Measurements from ENCODE around the gene CHST15. TPM values are rescaled to one million over a fixed set of nuclear protein-coding genes. Genes with fewer than 3 reads are reported as not detected.

Gene CHST15
- total and polyA plus RNA-seq, 4 donors, result 2.9 to 16.5 (median 6.4) TPM

DNA sequence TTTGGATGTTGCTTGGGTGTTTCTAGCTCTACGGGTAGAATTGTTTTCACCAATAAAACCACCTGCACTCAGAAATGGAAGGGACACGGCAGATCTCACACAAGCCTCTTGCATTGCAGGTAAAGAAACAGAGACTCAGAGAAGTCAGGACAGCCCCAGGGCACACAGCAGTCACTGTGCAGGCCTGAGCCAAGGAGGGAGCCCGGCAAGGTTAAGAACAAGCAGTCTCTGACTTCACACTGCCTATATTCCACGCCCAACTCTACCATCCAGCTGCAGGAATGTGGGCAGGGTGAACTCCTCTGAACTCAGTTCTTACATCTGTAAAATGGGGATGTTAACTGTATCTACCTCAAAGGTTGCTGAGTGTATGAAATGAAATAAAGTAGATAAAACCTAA is 15.4 kb downstream of the CHST15 start:
- Histone ChIP-seq H3K9me3 (ENCODE audit: control insufficient read depth in 4 of 4, low read length in 3 of 4) (no peaks in the 10 kb centered on the region), H3K36me3 (ENCODE audit: control insufficient read depth in 4 of 4, insufficient read depth in 3 of 4, low read depth in 1 of 4, low read length in 3 of 4) (no peaks in the 10 kb centered on the region), H3K9ac (ENCODE audit: low read depth in 1 of 2, low read length in 2 of 2) (no peak overlapping the region), H3K4me1 (ENCODE audit: control insufficient read depth in 4 of 4, insufficient read depth in 4 of 4, low read length in 3 of 4) (peaks cover 0 to 6% (median 3%) of the 10 kb centered on the region in 4 donors), H3K4me3 (ENCODE audit: low read depth in 1 of 3, low read length in 3 of 3) (no peak overlapping the region), H3K27me3 (ENCODE audit: control insufficient read depth in 4 of 4, insufficient read depth in 4 of 4, low read length in 3 of 4) (peaks cover 0 to 3% (median 2%) of the 10 kb centered on the region in 4 donors), H3K27ac (ENCODE audit: low read depth in 1 of 2, low read length in 2 of 2) (no peak overlapping the region)
- DNase-seq (ENCODE audit: low spot score), result no peak
- TF ChIP-seq, protein P1, sequence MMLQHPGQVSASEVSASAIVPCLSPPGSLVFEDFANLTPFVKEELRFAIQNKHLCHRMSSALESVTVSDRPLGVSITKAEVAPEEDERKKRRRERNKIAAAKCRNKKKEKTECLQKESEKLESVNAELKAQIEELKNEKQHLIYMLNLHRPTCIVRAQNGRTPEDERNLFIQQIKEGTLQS (IDR thresholded peaks at IDR 0.05), result no peak
- TF ChIP-seq GABPA (IDR thresholded peaks at IDR 0.05 in 1 of 2, conservative IDR thresholded peaks at IDR 0.05 in 1 of 2), result no peak
- no peak for TF ChIP-seq RXRA (IDR thresholded peaks at IDR 0.05)
- TF ChIP-seq, protein P2, sequence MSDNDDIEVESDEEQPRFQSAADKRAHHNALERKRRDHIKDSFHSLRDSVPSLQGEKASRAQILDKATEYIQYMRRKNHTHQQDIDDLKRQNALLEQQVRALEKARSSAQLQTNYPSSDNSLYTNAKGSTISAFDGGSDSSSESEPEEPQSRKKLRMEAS (IDR thresholded peaks at IDR 0.05), result no peak
- TF ChIP-seq, protein P3, sequence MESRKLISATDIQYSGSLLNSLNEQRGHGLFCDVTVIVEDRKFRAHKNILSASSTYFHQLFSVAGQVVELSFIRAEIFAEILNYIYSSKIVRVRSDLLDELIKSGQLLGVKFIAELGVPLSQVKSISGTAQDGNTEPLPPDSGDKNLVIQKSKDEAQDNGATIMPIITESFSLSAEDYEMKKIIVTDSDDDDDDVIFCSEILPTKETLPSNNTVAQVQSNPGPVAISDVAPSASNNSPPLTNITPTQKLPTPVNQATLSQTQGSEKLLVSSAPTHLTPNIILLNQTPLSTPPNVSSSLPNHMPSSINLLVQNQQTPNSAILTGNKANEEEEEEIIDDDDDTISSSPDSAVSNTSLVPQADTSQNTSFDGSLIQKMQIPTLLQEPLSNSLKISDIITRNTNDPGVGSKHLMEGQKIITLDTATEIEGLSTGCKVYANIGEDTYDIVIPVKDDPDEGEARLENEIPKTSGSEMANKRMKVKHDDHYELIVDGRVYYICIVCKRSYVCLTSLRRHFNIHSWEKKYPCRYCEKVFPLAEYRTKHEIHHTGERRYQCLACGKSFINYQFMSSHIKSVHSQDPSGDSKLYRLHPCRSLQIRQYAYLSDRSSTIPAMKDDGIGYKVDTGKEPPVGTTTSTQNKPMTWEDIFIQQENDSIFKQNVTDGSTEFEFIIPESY (IDR thresholded peaks at IDR 0.05), result no peak
- no peak for TF ChIP-seq FOXA1 (IDR thresholded peaks at IDR 0.05)
- no peak for TF ChIP-seq NR2F2 (IDR thresholded peaks at IDR 0.05)
- no peak for TF ChIP-seq RAD21 (IDR thresholded peaks at IDR 0.05)
- no peak for TF ChIP-seq HNF4G (IDR thresholded peaks at IDR 0.05)
- WGBS, result 74% methylated on average over 4 of the region's 4 CpGs

DNA sequence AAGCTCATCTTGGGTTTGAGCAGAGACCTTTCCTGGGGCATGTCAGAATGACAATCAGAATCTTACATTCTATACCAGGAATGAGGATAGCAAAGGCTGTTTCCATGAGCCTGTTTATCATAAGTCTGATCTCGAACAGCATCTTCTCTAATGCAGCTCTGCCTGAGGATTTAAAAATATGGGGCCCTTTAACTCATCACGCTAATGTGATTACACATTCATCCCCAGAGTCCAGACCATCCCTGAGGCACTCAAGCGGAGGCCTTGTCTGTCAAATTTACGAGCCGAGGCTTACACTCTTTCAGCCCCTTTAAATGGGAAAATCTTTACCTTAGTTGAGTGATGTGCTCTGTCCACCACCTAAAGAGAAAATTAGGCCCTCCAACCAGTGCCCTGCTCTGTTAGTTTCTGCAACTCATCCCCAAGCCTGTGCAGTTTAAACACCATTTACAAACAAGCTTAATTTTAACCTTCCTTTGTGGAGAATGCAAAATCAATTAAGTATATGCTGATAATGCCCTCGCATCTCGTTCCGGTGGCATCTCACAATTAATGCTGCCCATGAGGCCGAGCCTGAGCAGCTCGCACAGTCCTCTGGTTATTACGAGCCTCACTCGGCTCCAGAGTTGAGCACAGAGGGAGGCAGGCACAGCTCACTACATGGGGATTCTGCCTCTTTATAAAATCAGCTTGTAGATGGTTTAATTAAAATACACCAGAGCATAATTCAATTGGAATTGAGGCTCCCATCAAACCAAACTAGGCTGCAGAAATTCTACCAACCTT is 16.0 kb downstream of the CHST15 start:
- no peak overlapping the region for H3K27ac ChIP-seq (ENCODE audit: low read depth in 1 of 2, low read length in 2 of 2)
- H3K9me3 ChIP-seq (ENCODE audit: control insufficient read depth in 4 of 4, low read length in 3 of 4), result no peaks in the 10 kb centered on the region
- WGBS, result 91% methylated on average over 12 of the region's 12 CpGs
- peaks cover 0 to 6% (median 3%) of the 10 kb centered on the region in 4 donors for H3K4me1 ChIP-seq (ENCODE audit: control insufficient read depth in 4 of 4, insufficient read depth in 4 of 4, low read length in 3 of 4)
- H3K27me3 ChIP-seq (ENCODE audit: control insufficient read depth in 4 of 4, insufficient read depth in 4 of 4, low read length in 3 of 4), result peaks cover 0 to 3% (median 2%) of the 10 kb centered on the region in 4 donors
- H3K4me3 ChIP-seq (ENCODE audit: low read depth in 1 of 3, low read length in 3 of 3), result no peak overlapping the region
- H3K9ac ChIP-seq (ENCODE audit: low read depth in 1 of 2, low read length in 2 of 2), result no peak overlapping the region
- no peak for DNase-seq (ENCODE audit: low spot score)
- H3K36me3 ChIP-seq (ENCODE audit: control insufficient read depth in 4 of 4, insufficient read depth in 3 of 4, low read depth in 1 of 4, low read length in 3 of 4), result no peaks in the 10 kb centered on the region
- TF ChIP-seq FOXA2 (IDR thresholded peaks at IDR 0.05), result no peak
- TF ChIP-seq, protein P2 (IDR thresholded peaks at IDR 0.05), result no peak
- no peak for TF ChIP-seq GABPA (IDR thresholded peaks at IDR 0.05 in 1 of 2, conservative IDR thresholded peaks at IDR 0.05 in 1 of 2)

DNA sequence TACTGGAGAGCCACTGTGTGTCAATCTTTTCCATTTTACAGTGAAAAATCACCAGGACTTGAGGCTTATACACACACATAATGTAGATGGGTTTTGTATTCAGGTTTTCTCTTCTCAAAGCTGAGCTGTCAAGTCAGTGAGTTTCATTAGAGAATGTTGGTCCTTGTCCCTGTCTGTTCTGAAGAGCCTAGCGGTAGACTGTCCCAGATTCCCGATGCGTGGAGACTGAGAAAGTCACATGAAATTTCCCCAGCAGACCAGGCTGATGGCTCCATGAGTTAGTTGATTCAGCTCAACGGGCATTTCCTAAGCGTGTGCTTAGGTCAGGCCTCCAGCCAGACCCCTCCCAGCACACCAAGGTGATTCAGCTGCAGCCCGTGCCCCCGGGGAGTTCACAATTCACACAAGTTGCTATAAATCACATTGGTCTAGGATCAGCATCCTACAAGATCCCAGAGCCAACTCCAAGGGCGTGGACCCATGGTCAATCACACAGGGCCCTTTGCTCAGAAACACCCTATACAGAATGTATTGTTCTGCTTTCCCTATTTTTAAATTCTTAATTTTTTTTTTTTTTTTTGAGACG is 17.2 kb downstream of the CHST15 start:
- 84% methylated on average over 9 of the region's 9 CpGs for WGBS
- Histone ChIP-seq H3K27me3 (ENCODE audit: control insufficient read depth in 4 of 4, insufficient read depth in 4 of 4, low read length in 3 of 4) (peaks cover 0 to 3% (median 2%) of the 10 kb centered on the region in 4 donors), H3K9me3 (ENCODE audit: control insufficient read depth in 4 of 4, low read length in 3 of 4) (no peaks in the 10 kb centered on the region), H3K36me3 (ENCODE audit: control insufficient read depth in 4 of 4, insufficient read depth in 3 of 4, low read depth in 1 of 4, low read length in 3 of 4) (no peaks in the 10 kb centered on the region), H3K4me1 (ENCODE audit: control insufficient read depth in 4 of 4, insufficient read depth in 4 of 4, low read length in 3 of 4) (peaks cover 0 to 6% (median 3%) of the 10 kb centered on the region in 4 donors), H3K9ac (ENCODE audit: low read depth in 1 of 2, low read length in 2 of 2) (no peak overlapping the region), H3K27ac (ENCODE audit: low read depth in 1 of 2, low read length in 2 of 2) (peak overlapping the region in 1 of 2 donors; percentile 25), H3K4me3 (ENCODE audit: low read depth in 1 of 3, low read length in 3 of 3) (no peak overlapping the region)
- DNase-seq (ENCODE audit: low spot score), result no peak
- TF ChIP-seq FOXA1 (IDR thresholded peaks at IDR 0.05), result no peak
- no peak for TF ChIP-seq RAD21 (IDR thresholded peaks at IDR 0.05)
- TF ChIP-seq RXRA (IDR thresholded peaks at IDR 0.05), result no peak
- no peak for TF ChIP-seq YY1 (IDR thresholded peaks at IDR 0.05)
- TF ChIP-seq HNF4G (IDR thresholded peaks at IDR 0.05), result no peak
- TF ChIP-seq FOXA2 (IDR thresholded peaks at IDR 0.05), result no peak
- TF ChIP-seq, protein P4, sequence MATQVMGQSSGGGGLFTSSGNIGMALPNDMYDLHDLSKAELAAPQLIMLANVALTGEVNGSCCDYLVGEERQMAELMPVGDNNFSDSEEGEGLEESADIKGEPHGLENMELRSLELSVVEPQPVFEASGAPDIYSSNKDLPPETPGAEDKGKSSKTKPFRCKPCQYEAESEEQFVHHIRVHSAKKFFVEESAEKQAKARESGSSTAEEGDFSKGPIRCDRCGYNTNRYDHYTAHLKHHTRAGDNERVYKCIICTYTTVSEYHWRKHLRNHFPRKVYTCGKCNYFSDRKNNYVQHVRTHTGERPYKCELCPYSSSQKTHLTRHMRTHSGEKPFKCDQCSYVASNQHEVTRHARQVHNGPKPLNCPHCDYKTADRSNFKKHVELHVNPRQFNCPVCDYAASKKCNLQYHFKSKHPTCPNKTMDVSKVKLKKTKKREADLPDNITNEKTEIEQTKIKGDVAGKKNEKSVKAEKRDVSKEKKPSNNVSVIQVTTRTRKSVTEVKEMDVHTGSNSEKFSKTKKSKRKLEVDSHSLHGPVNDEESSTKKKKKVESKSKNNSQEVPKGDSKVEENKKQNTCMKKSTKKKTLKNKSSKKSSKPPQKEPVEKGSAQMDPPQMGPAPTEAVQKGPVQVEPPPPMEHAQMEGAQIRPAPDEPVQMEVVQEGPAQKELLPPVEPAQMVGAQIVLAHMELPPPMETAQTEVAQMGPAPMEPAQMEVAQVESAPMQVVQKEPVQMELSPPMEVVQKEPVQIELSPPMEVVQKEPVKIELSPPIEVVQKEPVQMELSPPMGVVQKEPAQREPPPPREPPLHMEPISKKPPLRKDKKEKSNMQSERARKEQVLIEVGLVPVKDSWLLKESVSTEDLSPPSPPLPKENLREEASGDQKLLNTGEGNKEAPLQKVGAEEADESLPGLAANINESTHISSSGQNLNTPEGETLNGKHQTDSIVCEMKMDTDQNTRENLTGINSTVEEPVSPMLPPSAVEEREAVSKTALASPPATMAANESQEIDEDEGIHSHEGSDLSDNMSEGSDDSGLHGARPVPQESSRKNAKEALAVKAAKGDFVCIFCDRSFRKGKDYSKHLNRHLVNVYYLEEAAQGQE (IDR thresholded peaks at IDR 0.05), result no peak
